ENCODE measurements around the gene CNTNAP2. TPM values are rescaled to one million over a fixed set of nuclear protein-coding genes. Genes with fewer than 3 reads are reported as not detected.

The CNTNAP2 gene
- total and polyA plus RNA-seq, 2 of the 8 experiments (the other 6 are each of a cell fraction or from before 2014, with no cell fraction given), result 27.9 to 71.0 TPM

GRCh38 chr7:147731311-147731710, 1614.7 kb downstream of the CNTNAP2 start:
- no peaks in the 10 kb centered on the region for H3K79me2 ChIP-seq (ENCODE audit: control insufficient read depth in 1 of 2, insufficient read depth in 2 of 2, low read length in 2 of 2)
- H2AFZ ChIP-seq (ENCODE audit: low read length), result no peak overlapping the region
- H3K14ac ChIP-seq (ENCODE audit: insufficient read length), result no peak overlapping the region
- no peak overlapping the region for H2BK20ac ChIP-seq (ENCODE audit: low read length)
- no peak overlapping the region for H2BK5ac ChIP-seq (ENCODE audit: low read depth, low read length)
- H3K9me3 ChIP-seq (ENCODE audit: insufficient read depth in 2 of 2, low read depth in 1 of 2, low read length in 1 of 2), result no peaks in the 10 kb centered on the region
- no peak overlapping the region for H3K18ac ChIP-seq (ENCODE audit: extremely low read depth, low read length)
- no peaks in the 10 kb centered on the region for H3K23me2 ChIP-seq (ENCODE audit: low read depth, low read length)
- no peaks in the 10 kb centered on the region for H3K27me3 ChIP-seq (replicated peaks in 1 of 4; ENCODE audit: control insufficient read depth in 3 of 4, extremely low read depth in 1 of 4, insufficient read depth in 3 of 4, low read length in 3 of 4)
- POLR2A ChIA-PET (ENCODE audit: partially characterized antibody), result no interaction called here
- no peak overlapping the region for H3K56ac ChIP-seq (replicated peaks; ENCODE audit: insufficient read length, low read depth, low read length)
- no peaks in the 10 kb centered on the region for H3K4me1 ChIP-seq (replicated peaks in 1 of 4; ENCODE audit: control insufficient read depth in 3 of 4, insufficient read depth in 4 of 4, low read length in 3 of 4)
- no peak overlapping the region for H2BK12ac ChIP-seq (ENCODE audit: low read depth, low read length)
- no peak overlapping the region for H3K4ac ChIP-seq (replicated peaks; ENCODE audit: insufficient read length, low read depth, low read length)
- no peak overlapping the region for H2AK5ac ChIP-seq (ENCODE audit: low read depth, low read length)
- no peak overlapping the region for H3K27ac ChIP-seq (ENCODE audit: low read depth, low read length)
- H3K9ac ChIP-seq (replicated peaks in 1 of 4; ENCODE audit: extremely low read depth in 1 of 4, low read depth in 3 of 4, low read length in 3 of 4), result no peak overlapping the region
- DNase-seq (ENCODE audit: low read depth in 1 of 2, low spot score in 2 of 2) (no peak), FAIRE-seq (no peak)
- no peak overlapping the region for H2BK120ac ChIP-seq (replicated peaks; ENCODE audit: low read depth, low read length)
- no peak for TF ChIP-seq SP2 (IDR thresholded peaks at IDR 0.05; ENCODE audit: low read length)
- no peak for TF ChIP-seq NANOG (IDR thresholded peaks at IDR 0.05; ENCODE audit: insufficient read depth, low read depth, low read length, poor library complexity, severe bottlenecking)
- TF ChIP-seq TBP (IDR thresholded peaks at IDR 0.05; ENCODE audit: low read depth, low read length), result no peak
- no peak for TF ChIP-seq POLR2A (IDR thresholded peaks at IDR 0.05; ENCODE audit: control extremely low read depth in 1 of 2, low read depth in 2 of 2, low read length in 2 of 2)
- no peak for TF ChIP-seq KDM5A (IDR thresholded peaks at IDR 0.05; ENCODE audit: low read length)
- no peak for TF ChIP-seq TAF7 (optimal IDR thresholded peaks at IDR 0.05; ENCODE audit: borderline replicate concordance, low read depth, low read length)
- TF ChIP-seq BCL11A (IDR thresholded peaks at IDR 0.05; ENCODE audit: low read depth in 2 of 2, low read length in 2 of 2), result no peak
- H3K4me2 ChIP-seq (ENCODE audit: insufficient read depth in 1 of 2, low read depth in 2 of 2, low read length in 2 of 2), result no peak overlapping the region
- H4K5ac ChIP-seq (ENCODE audit: insufficient read length, low read depth, low read length), result no peak overlapping the region
- no peak overlapping the region for H4K91ac ChIP-seq (replicated peaks; ENCODE audit: insufficient read length, low read length)
- CTCF ChIA-PET (ENCODE audit: partially characterized antibody), result interaction anchor here (0.6 to 0.9 kb wide), 4 partner anchors 11 to 108 kb away, joined by 3 to 5 read pairs (median 3); no protein-coding TSS in a partner anchor
- WGBS, 2 experiments (ENCODE audit: extremely low coverage in 1 of 2, insufficient coverage in 1 of 2, insufficient read length in 1 of 2, insufficient replicate concordance in 2 of 2, low coverage in 1 of 2, low lambda C conversion rate in 2 of 2, missing lambda C conversion rate in 1 of 2), result 92% methylated on average over 2 of the region's 2 CpGs; no CpG with 5 or more reads in 1 of the 2 experiments
- no peak overlapping the region for H4K8ac ChIP-seq (ENCODE audit: extremely low read depth, insufficient read depth, low read length)
- H3K36me3 ChIP-seq (ENCODE audit: control insufficient read depth in 2 of 4, insufficient read depth in 4 of 4, low read length in 3 of 4), result no peaks in the 10 kb centered on the region
- H4K20me1 ChIP-seq (replicated peaks in 1 of 2; ENCODE audit: control insufficient read depth in 1 of 2, insufficient read depth in 2 of 2, low read length in 2 of 2), result no peaks in the 10 kb centered on the region
- no peaks in the 10 kb centered on the region for H3K79me1 ChIP-seq (ENCODE audit: low read depth, low read length)
- H2BK15ac ChIP-seq (ENCODE audit: low read length), result no peak overlapping the region
- H3K23ac ChIP-seq (ENCODE audit: insufficient read length), result no peak overlapping the region
- H3K4me3 ChIP-seq (ENCODE audit: extremely low read depth in 1 of 4, insufficient read depth in 2 of 4, low read depth in 3 of 4, low read length in 4 of 4), result no peak overlapping the region
